ENCODE data around the gene MUC20.

DNA sequence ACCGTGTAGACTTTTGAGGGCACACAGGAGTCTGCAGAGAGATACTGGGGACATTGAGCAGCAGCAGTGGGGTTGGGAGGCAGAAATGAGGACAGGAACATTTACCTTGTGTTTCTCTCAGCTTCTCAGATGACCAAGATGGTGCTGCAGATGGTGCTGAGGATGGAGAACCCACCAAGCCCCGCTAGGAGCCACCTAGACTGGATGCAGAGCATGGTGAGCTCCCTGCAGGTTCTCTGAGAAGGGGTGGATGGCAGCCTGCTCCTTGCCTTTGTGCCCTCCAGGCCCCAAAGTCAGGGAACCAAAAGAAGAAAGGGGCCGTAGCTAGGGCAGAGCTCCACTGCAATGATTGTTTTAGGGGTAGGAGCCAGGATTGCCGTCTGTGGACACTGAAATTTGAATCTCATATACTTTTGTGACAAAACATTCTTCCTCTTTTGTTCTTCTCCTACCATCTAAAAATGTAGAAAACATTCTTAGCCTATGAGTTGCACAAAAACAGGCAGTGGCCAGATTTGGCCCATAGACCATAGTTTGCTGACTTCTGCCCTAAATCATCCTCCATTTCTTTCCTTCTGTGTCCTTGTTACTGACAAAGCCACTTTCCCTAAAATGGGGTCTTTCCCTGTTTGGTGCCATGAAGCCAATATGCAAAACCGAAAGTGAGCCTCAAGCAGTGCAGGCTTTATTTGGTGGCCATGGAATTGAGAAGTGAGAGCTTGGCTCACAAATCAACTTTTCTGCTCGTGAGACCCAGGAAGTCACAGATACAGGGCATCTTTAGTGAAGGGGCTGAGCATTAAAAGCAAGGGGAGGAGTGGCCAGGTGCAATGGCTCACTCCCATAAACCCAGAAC lies 11.9 kb upstream of the MUC20 start:
- TF ChIP-seq, protein P1, sequence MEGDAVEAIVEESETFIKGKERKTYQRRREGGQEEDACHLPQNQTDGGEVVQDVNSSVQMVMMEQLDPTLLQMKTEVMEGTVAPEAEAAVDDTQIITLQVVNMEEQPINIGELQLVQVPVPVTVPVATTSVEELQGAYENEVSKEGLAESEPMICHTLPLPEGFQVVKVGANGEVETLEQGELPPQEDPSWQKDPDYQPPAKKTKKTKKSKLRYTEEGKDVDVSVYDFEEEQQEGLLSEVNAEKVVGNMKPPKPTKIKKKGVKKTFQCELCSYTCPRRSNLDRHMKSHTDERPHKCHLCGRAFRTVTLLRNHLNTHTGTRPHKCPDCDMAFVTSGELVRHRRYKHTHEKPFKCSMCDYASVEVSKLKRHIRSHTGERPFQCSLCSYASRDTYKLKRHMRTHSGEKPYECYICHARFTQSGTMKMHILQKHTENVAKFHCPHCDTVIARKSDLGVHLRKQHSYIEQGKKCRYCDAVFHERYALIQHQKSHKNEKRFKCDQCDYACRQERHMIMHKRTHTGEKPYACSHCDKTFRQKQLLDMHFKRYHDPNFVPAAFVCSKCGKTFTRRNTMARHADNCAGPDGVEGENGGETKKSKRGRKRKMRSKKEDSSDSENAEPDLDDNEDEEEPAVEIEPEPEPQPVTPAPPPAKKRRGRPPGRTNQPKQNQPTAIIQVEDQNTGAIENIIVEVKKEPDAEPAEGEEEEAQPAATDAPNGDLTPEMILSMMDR (IDR thresholded peaks at IDR 0.05), result no peak
- no peak for TF ChIP-seq POLR2A (IDR thresholded peaks at IDR 0.05)

Data from ovary (tissue), 3 donors.